Fibroblast of skin of right quadriceps (primary cell): ENCODE results near the gene JAM2.
"Not testable (repeated sequence)": the region's sequence is repeated elsewhere in the genome, so short reads cannot be mapped to it uniquely, and the experiment has no call there.

Experiments
- DNase-seq: peaks from one replicate; pipeline ENCODE4 v3.0.0-alpha.2; 2013

Gene JAM2

DNA sequence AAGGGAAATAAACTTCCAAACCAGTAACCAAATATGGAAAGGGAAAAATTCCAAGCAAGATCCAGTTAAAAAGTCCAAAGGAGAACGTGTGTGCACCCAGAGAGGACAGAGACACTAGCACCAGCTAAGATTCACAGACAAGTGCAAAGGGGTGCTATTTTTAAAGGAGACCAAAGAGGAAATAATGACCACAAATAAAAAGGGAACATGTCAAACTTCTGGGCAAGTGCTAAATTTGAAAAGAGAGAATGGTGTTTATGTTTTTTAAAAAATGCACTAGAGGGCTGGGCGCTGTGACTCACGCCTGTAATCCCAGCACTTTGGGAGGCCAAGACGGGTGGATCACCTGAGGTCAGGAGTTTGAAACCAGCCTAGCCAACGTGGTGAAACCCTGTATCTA is 8.6 kb downstream of the JAM2 start:
- DNase-seq: no peak

GRCh38 chr21:25649146-25649545 is 10.1 kb downstream of the JAM2 start:
- no peak for DNase-seq

- DNase-seq: no peak
Observed at GRCh38 chr21:25656412-25656811, 17.4 kb downstream of the JAM2 start.

- DNase-seq: no peak
Observed at GRCh38 chr21:25657140-25657539, 18.1 kb downstream of the JAM2 start.

- DNase-seq: no peak
Observed at GRCh38 chr21:25658427-25659035, 19.5 kb downstream of the JAM2 start.

- DNase-seq: no peak
Observed at GRCh38 chr21:25660233-25660632, 21.2 kb downstream of the JAM2 start.

DNA sequence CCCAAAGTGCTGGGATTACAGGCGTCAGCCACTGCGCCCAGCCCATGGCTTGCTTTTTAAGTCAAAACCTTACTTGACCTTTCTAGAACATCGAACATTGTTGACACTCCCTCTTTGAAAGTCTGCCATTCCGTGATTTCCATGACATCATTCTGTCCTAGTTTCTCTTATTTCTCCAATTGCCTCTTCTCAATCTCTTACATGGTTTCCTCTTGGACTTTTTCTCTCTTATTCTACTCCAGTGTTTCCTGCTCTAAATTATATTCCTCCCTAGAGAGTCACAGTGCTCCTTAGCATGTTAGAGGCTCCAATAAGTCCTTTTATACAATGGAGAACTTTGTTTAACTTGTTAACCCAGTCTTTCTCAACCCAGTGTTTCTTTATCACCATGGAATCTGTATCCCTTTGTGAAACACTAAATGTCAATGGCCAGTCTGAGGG is 25.5 kb downstream of the JAM2 start:
- DNase-seq: no peak

DNA sequence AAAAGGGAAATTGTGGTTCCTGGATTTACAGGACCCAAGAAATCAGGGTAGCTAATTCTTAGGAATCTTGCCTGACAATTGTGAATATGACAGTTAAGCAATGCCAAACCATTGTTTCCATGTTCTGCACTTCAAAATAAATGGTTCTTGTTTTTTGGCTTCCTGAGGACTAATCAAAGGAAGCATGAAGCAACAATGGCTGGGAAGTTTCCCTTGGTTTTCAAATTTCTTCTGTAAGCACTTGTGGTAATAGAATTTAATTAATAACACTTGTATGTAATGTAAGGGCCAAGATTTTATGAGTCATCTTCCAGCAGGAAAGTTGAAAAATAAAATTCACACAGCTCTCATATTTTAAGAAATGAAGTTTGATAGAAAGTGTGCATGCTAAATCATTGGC is 31.7 kb downstream of the JAM2 start:
- DNase-seq: peak; percentile 83

- no peak for DNase-seq
Observed at GRCh38 chr21:25676451-25676850, 37.4 kb downstream of the JAM2 start.

DNA sequence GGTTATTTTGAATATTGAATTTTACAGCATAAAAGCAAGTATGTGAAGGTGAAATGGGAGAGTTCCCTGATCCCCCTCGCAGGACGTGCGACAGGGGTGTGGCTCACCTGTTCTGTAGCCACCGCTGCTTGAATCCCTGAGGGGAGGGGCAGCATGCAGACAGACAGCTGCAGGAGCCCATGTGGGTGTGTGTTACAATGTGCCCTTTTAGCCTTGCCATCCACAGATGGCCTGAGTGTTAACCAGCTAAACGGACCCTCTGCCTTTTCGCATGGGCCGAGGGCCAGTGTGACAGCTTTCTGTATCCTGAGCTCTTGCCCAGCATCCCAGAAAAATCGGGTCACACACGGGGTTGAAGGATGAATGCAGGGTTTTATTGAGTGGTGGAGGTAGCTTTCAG is 43.3 kb downstream of the JAM2 start:
- DNase-seq: no peak

GRCh38 chr21:25687787-25688186 is 48.7 kb downstream of the JAM2 start:
- DNase-seq: no peak

DNA sequence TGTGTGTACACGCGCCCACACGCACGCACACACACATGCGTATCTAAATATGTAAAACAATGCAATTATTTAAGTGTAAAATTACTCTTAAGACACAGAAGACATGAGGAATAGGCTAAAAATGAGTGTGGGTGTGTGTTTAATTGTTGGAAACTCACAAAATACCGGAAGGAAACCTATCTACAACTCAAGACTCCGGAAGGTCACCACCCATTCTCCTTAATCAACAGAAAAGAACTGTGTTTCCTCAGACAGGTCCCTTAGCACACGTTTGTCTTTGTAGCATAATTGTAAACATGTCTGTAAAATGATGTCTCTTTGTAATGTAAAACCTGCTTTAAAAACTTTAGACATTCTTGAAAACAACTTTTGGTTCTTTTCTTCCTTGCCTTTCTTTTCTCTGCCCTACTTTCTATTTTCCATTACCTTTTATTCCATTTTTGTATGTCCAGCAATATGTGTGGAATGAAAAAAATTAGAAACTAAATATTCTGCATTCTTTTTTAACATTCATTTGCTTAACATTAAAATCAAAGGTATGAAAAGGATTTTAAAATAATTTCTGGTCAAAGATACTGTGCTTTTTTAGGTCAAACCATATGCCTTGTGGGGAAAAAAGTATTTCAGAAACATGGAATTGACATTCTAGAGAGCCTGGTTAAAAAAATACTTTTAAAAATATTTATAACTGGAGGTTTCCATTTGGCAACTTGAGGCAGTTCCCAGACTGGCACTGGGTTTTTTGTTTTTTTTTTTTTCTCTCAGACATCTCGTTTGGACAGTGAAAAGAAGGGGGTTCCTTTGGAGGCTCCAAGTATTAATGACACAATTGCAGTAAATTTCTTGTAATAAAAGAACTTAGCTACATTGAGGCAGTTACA is 49.5 kb downstream of the JAM2 start:
- DNase-seq: peak; percentile 6

DNA sequence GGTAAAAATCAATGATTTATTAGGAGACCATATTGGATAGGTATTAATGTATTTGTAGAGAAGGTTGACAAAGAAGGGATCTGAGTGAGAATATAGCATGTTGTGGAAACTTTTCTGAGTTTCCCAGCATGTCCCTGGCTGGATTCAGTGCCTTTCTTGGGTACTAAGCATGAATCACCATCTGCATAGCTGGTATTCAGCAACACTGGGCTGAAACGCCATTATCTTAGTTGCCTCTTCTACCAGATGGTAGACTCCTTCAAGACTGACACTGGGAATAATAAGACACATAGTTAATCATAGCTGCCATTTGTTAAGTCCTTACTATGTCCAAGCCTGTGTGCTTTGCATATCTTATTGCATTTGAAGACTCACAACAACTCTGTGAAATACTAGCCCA is 50.2 kb downstream of the JAM2 start:
- no peak for DNase-seq

DNA sequence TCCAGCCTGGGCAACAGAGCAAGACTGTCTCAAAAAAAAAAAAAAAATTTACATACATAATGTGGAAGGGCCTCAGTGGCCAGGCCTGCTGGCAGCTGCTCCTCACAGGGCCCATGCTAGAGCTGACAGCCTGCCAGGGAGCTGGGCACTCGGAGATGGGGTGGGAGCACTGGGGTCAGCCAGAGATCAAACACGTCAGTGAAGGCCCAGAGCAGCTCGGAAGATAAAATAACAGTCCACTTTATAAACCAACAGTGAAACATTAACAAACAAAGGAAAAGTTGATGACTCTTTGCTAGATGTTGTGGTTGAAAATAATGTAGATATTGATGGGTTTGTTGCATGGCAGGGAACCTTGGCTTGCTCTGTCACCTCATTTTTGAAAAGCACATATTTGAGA is 52.9 kb downstream of the JAM2 start:
- no peak for DNase-seq

- DNase-seq: not testable (repeated sequence)
Observed at GRCh38 chr21:25695461-25695860, 56.4 kb downstream of the JAM2 start.

GRCh38 chr21:25700741-25701140 is 61.7 kb downstream of the JAM2 start:
- no peak for DNase-seq

GRCh38 chr21:25701529-25701928 is 62.5 kb downstream of the JAM2 start:
- no peak for DNase-seq

DNA sequence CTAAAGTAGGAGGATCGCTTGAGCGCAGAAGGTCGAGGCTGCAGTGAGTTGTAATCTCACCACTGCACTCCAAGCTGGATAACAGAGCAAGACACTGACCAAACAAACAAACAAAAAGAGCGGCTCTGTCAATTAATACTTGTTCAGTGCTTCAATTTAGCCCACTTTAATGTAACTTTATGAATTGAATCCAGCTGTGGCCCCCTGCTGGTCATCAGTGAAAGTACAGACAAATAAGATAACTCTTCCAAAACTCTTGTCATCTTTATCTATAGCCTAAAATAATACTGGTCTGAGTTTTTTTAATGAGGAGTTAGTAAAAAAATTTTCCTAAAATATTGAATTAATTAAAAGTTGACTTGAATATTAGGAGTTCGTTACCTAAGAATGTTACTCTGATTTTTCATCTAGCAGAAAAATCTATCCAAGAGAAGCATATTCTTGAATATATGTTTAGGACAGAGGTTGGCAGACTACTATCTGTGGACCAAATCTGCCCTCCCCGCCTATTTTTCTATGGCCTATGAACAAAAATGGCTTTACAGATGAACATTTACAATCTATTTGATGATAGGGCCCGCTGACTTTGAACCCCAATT is 69.5 kb downstream of the JAM2 start:
- DNase-seq: peak; percentile 52

- no peak for DNase-seq
Observed at GRCh38 chr21:25709684-25710265, 70.7 kb downstream of the JAM2 start.

- DNase-seq: no peak
Observed at GRCh38 chr21:25710550-25710949, 71.5 kb downstream of the JAM2 start.

- not testable (repeated sequence) for DNase-seq
Observed at GRCh38 chr21:25714066-25714465, 75.0 kb downstream of the JAM2 start.

DNA sequence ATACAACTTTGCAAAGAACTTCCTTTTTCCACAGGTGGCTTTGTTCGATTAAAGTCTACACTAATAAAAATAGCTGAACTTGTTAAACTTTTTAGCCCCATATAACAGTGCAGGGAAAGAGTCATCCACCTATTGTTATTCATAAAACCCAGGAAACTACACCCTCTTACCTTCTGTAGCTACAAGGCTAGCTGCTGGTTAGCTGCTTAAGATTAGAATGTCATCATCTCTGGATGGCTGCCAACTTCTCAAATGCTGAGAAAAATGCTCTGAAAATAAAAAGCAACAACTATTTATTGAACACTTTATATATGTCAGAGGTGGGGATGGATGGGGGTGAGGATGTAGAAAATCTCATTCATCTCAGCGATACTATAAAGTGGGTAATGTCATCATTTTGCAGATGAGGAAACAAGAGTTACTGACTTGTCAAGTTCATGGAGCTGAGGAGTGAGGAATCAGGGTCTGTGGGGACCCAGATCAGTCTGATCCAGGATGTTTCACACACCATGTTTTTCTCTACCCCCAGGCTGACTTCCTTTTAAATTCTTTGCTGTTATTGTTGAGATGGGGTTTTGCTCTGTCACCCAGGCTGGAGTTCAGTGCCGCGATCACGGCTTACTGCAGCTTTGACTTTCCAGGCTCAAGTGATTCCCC is 78.6 kb downstream of the JAM2 start:
- peak; percentile 27 for DNase-seq

DNA sequence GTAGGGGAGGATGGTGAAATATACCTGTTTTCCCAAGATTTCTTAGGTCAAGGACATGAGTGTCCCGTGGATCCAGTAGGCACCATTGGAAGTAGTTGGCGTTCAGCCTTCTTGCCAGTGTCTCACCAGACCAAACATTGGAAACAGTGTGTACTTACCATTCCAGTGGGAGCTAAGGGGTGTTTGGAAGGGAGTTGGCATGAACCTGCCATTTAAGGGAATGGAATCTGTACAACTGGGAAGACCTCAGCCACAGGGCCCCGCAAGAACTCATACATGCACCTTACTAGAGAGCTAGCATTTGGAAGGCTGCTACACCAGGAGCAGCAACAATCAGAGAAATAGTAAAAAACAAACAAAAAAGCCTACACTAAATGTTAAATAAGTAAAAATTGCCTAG is 82.9 kb downstream of the JAM2 start:
- no peak for DNase-seq
